ENCODE data around the gene DMRTB1. TPM values are rescaled to one million over a fixed set of nuclear protein-coding genes. Genes with fewer than 3 reads are reported as not detected.

The DMRTB1 gene
- not detected for total RNA-seq

DNA sequence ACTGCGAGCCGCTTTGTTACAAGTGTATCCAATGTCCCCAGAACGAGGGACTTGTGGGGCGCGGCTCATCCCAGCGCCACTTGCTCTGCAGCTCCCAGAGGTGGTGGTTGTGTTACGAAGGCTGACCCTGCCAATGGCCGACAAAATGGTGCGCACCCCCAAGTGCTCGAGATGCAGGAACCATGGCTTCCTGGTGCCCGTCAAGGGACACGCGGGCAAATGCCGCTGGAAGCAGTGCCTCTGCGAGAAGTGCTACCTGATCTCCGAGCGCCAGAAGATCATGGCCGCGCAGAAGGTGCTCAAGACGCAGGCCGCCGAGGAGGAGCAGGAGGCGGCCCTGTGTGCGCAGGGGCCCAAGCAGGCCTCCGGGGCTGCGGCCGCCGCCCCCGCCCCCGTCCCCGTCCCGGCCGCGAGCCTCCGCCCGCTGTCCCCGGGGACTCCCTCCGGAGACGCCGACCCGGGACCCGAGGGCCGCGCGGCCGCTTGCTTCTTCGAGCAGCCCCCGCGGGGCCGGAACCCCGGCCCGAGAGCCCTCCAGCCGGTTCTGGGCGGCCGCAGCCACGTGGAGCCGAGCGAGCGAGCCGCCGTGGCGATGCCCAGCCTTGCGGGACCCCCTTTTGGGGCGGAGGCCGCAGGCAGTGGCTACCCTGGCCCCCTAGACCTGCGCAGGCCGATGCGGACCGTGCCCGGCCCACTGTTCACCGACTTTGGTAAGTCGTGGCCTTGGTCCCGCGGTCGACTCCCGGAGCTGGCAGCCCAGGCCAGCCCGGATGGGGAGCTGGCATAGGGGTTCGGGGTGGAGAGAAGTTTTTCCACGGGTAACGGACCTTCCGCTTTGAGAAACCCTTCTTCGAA, at the start of gene DMRTB1:
DMRTB1 (plus strand) TSS at position 79 of the 855 bp plus-strand sequence; CDS start at position 134, 55 bp downstream.
- H3K9me3 Mint-ChIP-seq, result no peaks in the 10 kb centered on the region
- DNase-seq (ENCODE audit: low spot score) (no peak), ATAC-seq (no peak)
- no peaks in the 10 kb centered on the region for H3K4me1 Mint-ChIP-seq (ENCODE audit: low read depth in 2 of 2)
- no peaks in the 10 kb centered on the region for H3K36me3 Mint-ChIP-seq
- H3K27me3 Mint-ChIP-seq, result no peaks in the 10 kb centered on the region
- peak within 1 kb of the TSS in 1 of 2 donors; percentile 38 for H3K27ac Mint-ChIP-seq
- no peak within 1 kb of the TSS for H3K4me3 Mint-ChIP-seq

DNA sequence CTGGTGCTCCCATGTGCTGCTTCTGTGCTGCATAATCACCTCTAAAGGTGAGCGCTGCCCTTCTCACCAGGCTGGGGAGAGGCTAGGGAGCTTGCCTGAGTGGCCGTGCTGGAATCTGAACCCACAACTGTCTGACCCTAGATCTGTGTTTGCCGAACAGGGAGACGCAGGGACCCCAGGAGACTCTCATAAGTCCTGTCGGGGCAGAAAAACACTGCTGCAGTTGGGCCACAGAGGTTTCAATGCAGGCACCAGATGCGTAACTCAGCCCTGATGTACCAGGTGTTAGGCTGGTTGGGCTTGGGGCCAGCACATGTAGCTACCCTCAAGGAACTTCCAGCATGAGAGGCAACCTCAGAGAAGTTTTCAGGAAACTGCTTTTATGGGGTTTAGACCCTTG, 49.5 kb upstream of the DMRTB1 start:
- Mint-ChIP-seq H3K27ac (peak overlapping the region; percentile 97 to 98), H3K4me1 (ENCODE audit: low read depth in 2 of 2) (peaks cover 57 to 70% of the 10 kb centered on the region in 2 donors)
- no peak for ATAC-seq

DNA sequence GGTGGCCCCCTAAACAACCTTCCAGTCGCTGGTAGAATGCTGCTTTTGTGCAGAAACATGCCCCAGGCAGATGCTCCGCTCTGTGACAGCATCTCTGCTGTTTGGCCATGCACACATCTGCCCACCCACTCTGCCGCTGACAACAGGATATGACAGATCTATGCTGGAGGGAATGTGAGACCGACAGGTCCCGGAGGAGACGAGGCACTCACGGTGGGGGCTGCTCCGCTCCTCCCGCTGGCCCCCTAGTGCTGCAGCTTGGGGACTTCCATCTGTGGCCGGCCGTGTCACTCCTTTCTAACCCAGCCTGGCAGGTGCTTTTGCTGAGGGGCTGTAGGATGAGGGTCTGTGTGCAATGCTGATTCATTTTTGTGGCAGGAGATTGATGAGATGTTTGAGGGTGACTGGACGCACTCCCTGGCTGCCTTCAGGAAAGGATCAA, 49.1 kb upstream of the DMRTB1 start:
- H3K27ac Mint-ChIP-seq, result peak overlapping the region; percentile 97 to 98
- H3K36me3 Mint-ChIP-seq, result no peaks in the 10 kb centered on the region
- ATAC-seq, result peak in 1 of 2 donors; percentile 54
- peak overlapping the region; percentile 68 for H3K4me3 Mint-ChIP-seq
- DNase-seq (ENCODE audit: low spot score), result no peak
- H3K27me3 Mint-ChIP-seq, result no peaks in the 10 kb centered on the region
- H3K4me1 Mint-ChIP-seq (ENCODE audit: low read depth in 2 of 2), result peaks cover 58 to 74% of the 10 kb centered on the region in 2 donors
- no peaks in the 10 kb centered on the region for H3K9me3 Mint-ChIP-seq

More for the DNA sequence above, 49.5 kb upstream of the DMRTB1 start:
- Mint-ChIP-seq H3K36me3 (no peaks in the 10 kb centered on the region), H3K4me3 (peak overlapping the region; percentile 68), H3K27me3 (no peaks in the 10 kb centered on the region), H3K9me3 (no peaks in the 10 kb centered on the region)
- DNase-seq (ENCODE audit: low spot score), result no peak

DNA sequence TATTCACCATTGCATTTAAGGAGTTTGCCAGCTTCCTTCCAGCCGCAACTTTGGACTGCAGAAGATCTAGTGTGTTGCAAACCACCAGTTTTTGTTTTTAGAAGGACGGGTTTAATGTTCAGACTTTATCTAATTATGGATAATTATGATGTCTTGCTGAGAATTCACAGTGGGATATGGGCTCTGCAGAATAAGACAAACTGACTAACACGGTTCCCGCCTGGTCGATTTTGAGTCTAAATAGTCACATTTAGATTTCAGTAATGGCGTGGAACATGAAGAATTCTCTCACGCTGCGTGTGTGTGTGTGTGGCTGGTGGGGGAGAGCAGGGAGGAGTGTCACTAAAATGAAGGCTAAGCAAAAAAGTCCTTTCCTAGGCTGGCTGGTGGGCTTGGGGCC, 48.5 kb upstream of the DMRTB1 start:
- Mint-ChIP-seq H3K27ac (peak overlapping the region; percentile 97 to 98), H3K4me1 (ENCODE audit: low read depth in 2 of 2) (peaks cover 63 to 78% of the 10 kb centered on the region in 2 donors), H3K9me3 (no peaks in the 10 kb centered on the region), H3K36me3 (no peaks in the 10 kb centered on the region), H3K27me3 (no peaks in the 10 kb centered on the region), H3K4me3 (peak overlapping the region; percentile 68)
- no peak for ATAC-seq
- DNase-seq (ENCODE audit: low spot score), result no peak

DNA sequence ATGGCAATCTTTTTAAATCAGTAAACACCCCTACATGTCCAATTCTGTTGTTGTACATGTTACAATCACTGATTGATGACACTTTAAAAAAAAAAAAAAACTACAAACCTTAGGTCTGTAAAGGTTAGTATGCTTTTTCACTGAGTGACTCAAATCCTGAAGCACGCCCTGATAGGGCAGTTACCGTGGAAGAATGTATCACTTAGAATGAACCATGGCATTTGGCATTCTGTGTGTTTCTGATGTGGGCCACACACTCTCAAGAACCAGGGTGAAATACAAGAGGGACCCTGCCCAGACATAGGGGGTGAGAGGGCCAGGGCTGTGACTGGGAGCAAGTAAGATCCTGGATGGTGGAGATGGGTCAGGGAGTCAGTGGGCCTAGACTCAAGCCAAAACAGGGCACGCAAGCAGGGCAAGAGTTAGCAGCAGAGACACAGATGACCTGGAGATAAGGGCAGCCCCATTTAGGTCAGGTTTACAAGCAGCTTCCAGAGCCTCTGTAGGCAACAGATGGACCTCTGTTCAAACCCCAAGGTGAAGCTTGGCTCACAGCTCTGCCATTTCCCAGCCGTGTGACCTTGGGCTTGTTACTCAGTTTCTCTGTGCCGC, 47.6 kb upstream of the DMRTB1 start:
- Mint-ChIP-seq H3K4me3 (peak overlapping the region; percentile 85), H3K27me3 (no peaks in the 10 kb centered on the region), H3K9me3 (no peaks in the 10 kb centered on the region), H3K27ac (peak overlapping the region; percentile 97 to 98), H3K4me1 (ENCODE audit: low read depth in 2 of 2) (peaks cover 66 to 84% of the 10 kb centered on the region in 2 donors), H3K36me3 (no peaks in the 10 kb centered on the region)
- ATAC-seq (no peak), DNase-seq (ENCODE audit: low spot score) (no peak)

DNA sequence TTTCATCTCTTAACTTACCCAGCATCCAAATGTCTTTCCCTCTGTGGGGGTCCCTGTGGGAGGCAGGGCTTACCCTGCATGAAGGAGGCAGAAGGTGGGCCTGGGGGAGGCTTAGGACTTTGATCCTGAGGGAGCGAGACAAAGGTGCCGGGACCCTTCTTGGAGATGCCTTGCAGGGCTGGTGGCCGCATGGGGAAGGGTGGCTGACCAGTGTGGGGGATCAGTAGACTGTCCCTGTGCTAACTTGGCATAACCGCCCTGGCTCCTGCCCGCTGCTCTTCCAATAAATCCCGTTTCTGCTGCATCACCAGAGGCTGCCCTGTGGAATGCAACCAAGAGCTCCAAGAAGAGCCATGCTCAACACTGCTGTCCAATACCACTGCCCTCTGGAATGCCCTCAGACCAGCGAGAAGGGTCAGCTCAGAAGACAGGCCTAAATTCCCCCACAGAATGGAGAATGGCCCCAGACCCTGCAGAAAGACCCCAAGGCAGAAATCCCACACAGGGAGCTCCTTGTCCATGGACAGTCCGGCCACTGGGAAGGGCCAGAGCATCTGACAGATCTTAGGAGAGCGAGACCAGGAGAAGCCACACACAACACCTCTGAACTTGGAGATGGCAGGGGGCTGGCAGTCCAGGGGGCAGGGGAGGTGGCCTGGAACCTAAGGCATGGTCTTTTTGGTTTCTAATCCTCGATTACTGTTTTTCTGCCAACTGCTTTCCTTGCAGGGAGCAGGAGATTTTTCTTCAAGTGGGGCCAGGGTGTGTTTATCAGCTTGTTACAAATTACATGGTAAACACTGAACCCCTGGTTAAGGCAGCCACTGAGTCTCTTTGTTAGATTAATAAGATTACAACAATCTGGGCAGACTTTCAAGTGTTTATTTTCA, 46.7 kb upstream of the DMRTB1 start:
- ATAC-seq, result no peak
- peak overlapping the region; percentile 86 for H3K4me3 Mint-ChIP-seq

DNA sequence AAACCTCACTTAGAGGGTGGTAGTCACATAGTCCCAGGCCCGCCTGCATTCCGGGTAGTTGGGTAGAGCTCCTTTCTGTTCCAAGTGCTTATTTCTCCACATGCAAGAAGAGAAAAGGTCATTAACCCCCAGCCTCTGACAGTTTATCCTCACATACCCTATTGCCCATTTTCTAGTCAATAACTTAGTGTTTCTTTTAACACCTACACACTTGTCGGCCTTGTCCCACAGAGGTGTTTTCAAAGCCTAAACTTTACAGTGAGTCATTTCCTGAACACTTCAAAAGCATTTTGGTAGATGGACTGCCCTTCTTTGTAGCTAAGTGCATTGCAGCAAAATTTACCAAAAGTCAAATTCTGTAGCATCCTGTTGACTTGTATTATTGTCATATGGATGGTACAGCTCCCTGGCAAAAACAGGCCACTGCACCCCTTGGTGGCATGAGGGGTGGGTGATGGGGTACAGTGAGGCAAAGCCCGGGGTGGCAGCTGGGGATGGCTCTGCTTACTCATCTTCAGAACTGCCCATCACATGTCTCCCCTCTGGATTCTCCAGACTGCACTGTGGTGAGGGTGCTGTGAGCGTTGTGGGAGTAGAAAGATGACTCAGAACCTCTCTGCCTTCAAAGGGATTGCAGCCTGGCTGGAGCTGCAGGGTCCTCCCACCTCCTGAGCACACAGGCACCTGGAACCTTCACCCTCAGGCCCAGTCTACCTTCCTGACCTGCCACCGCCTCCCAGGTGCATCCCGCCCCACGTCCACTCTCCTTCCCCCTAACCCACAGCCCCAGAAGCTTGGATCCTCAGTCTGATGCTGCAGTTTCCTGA, 45.8 kb upstream of the DMRTB1 start:
- Mint-ChIP-seq H3K27ac (peak overlapping the region; percentile 97 to 98), H3K27me3 (no peaks in the 10 kb centered on the region), H3K9me3 (no peaks in the 10 kb centered on the region), H3K36me3 (no peaks in the 10 kb centered on the region), H3K4me1 (ENCODE audit: low read depth in 2 of 2) (peaks cover 58 to 85% of the 10 kb centered on the region in 2 donors), H3K4me3 (peak overlapping the region; percentile 86)
- ATAC-seq, result peak; percentile 89 to 93
- peak; percentile 83 for DNase-seq (ENCODE audit: low spot score)

More for the DNA sequence above, 46.7 kb upstream of the DMRTB1 start:
- H3K27ac Mint-ChIP-seq, result peak overlapping the region; percentile 97 to 98
- no peaks in the 10 kb centered on the region for H3K27me3 Mint-ChIP-seq
- no peaks in the 10 kb centered on the region for H3K36me3 Mint-ChIP-seq
- no peak for DNase-seq (ENCODE audit: low spot score)
- peaks cover 65 to 87% of the 10 kb centered on the region in 2 donors for H3K4me1 Mint-ChIP-seq (ENCODE audit: low read depth in 2 of 2)
- no peaks in the 10 kb centered on the region for H3K9me3 Mint-ChIP-seq

DNA sequence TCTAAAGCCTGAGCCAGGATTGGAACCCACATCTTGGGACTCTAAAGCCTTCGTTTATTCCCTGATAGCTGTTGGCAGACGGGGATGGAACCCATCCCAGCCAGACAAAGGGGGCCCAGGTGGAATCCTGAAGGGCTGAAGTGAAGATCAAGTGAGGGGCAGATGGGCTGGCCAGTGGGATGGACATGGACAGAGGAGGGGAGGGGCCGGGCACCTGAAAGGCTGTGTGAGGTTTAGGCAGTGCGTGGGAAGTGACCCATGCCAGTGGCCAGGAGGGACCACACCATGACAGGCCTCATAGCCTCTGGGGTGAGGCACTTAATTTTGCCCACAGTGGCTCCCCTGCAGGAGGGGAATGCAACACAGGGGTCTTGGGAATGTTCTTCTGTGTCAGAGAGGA, 44.6 kb upstream of the DMRTB1 start:
- DNase-seq (ENCODE audit: low spot score) (no peak), ATAC-seq (no peak)
- H3K9me3 Mint-ChIP-seq, result no peaks in the 10 kb centered on the region
- peaks cover 56 to 82% of the 10 kb centered on the region in 2 donors for H3K4me1 Mint-ChIP-seq (ENCODE audit: low read depth in 2 of 2)
- peak overlapping the region; percentile 86 for H3K4me3 Mint-ChIP-seq
- peak overlapping the region; percentile 97 to 98 for H3K27ac Mint-ChIP-seq
- no peaks in the 10 kb centered on the region for H3K27me3 Mint-ChIP-seq
- no peaks in the 10 kb centered on the region for H3K36me3 Mint-ChIP-seq

DNA sequence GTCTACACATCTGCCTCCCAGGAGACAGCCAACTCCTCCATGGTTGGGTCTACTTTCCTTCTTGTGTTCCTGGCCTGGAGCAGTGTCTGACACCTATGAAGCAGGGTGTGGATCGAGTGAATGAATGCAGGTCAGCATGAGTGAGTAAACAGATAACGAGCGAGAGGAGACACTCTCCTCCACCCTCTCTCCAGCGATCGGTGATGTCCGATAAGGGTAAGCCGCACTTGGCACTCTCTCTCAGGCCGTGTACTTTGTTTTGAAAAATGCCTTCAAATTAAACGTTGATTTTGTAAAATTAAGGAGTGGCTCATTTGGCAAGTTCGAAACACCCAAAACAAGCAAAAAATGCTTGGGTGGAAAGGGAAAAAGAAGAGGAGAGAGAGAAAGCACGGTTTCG, 43.8 kb upstream of the DMRTB1 start:
- Mint-ChIP-seq H3K9me3 (no peaks in the 10 kb centered on the region), H3K4me1 (ENCODE audit: low read depth in 2 of 2) (peaks cover 50 to 75% of the 10 kb centered on the region in 2 donors), H3K4me3 (peak overlapping the region; percentile 86), H3K27me3 (no peaks in the 10 kb centered on the region), H3K27ac (peak overlapping the region; percentile 97 to 98), H3K36me3 (no peaks in the 10 kb centered on the region)
- no peak for ATAC-seq
- no peak for DNase-seq (ENCODE audit: low spot score)

DNA sequence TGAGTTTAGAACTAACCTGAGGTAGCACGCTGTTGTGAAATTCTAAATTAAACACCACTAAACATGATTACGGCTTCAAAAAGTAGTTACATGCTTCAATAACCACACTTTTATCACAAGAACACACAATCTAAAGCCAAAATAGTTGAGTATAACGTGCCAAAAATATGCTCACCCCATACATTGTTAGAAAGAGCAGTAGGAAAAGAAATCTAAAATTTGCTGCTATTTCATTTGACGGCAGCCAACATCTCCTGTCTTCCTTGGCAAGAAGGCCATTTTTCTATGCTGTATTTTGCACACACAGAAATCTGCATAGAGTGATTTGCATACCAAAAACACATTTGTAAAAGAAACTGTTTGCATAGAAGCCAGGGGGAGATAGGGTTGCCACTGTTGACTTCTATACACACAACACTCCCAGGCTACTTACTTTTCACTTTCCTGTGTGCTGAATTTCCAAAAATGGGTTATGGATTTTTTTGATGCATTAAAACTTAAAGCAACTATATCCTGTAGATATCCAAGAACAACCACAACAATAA, 42.9 kb upstream of the DMRTB1 start:
- DNase-seq (ENCODE audit: low spot score) (no peak), ATAC-seq (no peak)
- Mint-ChIP-seq H3K27me3 (peaks cover 2 to 4% of the 10 kb centered on the region in 2 donors), H3K4me1 (ENCODE audit: low read depth in 2 of 2) (peaks cover 46 to 69% of the 10 kb centered on the region in 2 donors), H3K27ac (peak overlapping the region; percentile 97 to 98), H3K9me3 (peaks cover 2% of the 10 kb centered on the region), H3K4me3 (peak overlapping the region; percentile 44), H3K36me3 (peaks cover 4% of the 10 kb centered on the region)

DNA sequence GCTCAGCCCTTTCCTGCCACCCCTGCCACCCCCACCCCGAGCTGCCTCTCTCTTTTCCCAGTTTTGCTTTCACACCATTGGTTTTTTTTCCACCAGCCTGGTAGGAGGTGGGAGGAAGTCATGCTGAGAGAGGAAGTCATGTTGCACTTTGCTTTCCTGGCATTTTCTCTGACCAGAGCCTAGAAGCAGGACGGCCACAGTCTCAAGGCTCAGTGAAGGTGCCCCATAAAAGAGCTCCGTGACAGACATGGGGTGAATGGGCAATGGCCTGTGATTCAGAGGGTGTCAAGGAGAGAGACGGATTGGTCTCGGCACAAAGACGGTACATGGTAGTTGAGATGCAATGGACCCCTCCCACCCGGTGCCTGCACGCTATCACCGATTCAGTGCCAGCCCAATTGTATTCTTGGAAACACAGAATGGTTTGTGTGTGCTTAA, 42.1 kb upstream of the DMRTB1 start:
- Mint-ChIP-seq H3K27ac (peak overlapping the region; percentile 97 to 98), H3K4me1 (ENCODE audit: low read depth in 2 of 2) (peaks cover 42 to 62% of the 10 kb centered on the region in 2 donors), H3K27me3 (peaks cover 4 to 10% of the 10 kb centered on the region in 2 donors), H3K9me3 (peaks cover 3% of the 10 kb centered on the region), H3K4me3 (peak overlapping the region; percentile 44), H3K36me3 (peaks cover 8% of the 10 kb centered on the region)
- ATAC-seq (no peak), DNase-seq (ENCODE audit: low spot score) (no peak)

DNA sequence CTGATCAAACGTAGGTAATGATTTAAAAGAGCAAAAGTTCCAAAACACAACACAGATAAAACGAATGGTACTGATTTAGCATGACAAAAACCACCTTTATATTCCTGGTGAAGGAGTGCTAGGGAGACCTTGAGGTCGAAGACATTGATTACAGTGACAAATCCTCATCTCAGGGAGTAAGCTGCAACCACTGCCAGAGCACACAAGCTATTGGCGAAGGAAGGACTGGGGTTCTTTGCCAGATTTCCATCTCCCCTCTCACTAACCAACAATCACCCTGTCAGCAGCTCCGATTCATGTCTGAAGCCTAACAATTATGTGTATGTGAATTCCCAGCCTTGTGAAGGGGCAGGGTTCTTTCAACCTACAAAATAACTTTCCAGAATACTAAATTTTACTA, 40.2 kb upstream of the DMRTB1 start:
- DNase-seq (ENCODE audit: low spot score) (no peak), ATAC-seq (no peak)
- Mint-ChIP-seq H3K4me1 (ENCODE audit: low read depth in 2 of 2) (peaks cover 25 to 42% of the 10 kb centered on the region in 2 donors), H3K27ac (no peak overlapping the region), H3K27me3 (peaks cover 4 to 10% of the 10 kb centered on the region in 2 donors), H3K9me3 (peaks cover 3% of the 10 kb centered on the region), H3K36me3 (peaks cover 8% of the 10 kb centered on the region), H3K4me3 (no peak overlapping the region)
